Adrenal gland (tissue), 5 donors: Measurements from ENCODE around the gene LHX6.

Experiments used
- CTCF ChIP-seq, 6 experiments: fragments of 450-650 bp in 4 of 6; fragments of 200-600 bp in 2 of 6; sonication (generic) in 1 of 6; IDR thresholded peaks; 1 replicate in 5 of 6; 2 replicates in 1 of 6; pipeline versions ENCODE4 v1.5.1 to v1.8.0; 2016 to 2021; ENCODE audit warnings: antibody characterized with exemption in 6 of 6, mild to moderate bottlenecking in 2 of 6, moderate library complexity in 1 of 6
- POLR2A ChIP-seq, 2 donors: fragments of 450-650 bp; IDR thresholded peaks; one replicate each; pipeline ENCODE4 v1.6.1; 2017; ENCODE audit warnings: antibody characterized with exemption in 2 of 2, mild to moderate bottlenecking in 2 of 2, moderate library complexity in 1 of 2
- donor health status: DM: no; HTN: no; CAD: no.

- no peak for TF ChIP-seq CTCF (IDR thresholded peaks at IDR 0.05)
- TF ChIP-seq POLR2A (IDR thresholded peaks at IDR 0.05): no peak
Measured at GRCh38 chr9:122193651-122194050, 35.1 kb downstream of the LHX6 start.
